Stimulated activated naive CD4-positive, alpha-beta T cell (primary cell): ENCODE measurements around the gene ISCU.
A peak's percentile ranks its signal among the peaks of the same experiment; 100 is the strongest.
"Not testable (repeated sequence)": the region's sequence is repeated elsewhere in the genome, so short reads cannot be mapped to it uniquely, and the experiment has no call there.

ENCODE experiments used
- DNase-seq, 6 experiments: peaks; one replicate each; lab custom pipeline; 2025; lab: John Stamatoyannopoulos, UW

The ISCU gene

DNA sequence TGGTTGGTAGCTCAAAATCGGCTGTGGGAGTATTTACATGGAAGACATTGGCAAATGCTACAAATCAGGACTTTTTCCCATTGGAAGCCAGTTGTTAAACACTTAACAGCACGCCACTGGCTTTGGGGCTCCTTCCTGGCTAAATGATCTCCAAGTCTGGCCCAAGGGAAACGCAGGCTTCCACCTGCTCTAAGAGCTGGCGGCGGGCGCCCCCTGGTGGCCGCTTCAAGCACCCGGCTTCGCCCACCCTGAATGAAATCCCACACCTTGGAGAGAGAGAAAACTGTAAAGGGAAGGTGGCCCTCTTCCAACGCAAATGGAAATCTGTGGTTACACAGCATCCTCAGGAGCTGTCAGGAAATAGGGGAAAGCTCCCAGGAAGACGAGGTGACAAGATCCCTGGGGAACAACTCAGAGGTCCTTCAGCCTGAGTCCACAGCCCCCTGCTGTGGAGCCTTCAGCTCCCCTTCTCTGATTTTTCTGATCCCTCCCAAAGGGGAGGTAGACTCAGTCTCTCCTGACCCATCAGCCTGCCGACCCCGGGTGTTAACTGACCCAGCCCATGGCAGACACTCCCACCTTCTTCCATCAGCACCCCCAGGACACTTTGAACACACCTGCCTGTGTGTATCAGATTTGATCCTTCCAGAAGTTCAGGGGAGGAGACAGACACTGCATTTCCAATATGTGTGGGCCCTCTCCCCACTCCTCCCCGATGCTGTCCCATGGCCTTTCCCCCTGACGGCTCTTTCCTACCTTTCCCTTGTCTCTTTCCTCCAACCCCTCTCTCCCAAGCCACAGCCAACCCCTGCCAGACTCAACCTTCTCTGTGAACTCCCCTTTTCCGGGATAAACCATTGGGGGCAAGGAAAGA, 55.9 kb downstream of the ISCU start:
- DNase-seq, result peak; percentile 42 to 86 (median 72)

DNA sequence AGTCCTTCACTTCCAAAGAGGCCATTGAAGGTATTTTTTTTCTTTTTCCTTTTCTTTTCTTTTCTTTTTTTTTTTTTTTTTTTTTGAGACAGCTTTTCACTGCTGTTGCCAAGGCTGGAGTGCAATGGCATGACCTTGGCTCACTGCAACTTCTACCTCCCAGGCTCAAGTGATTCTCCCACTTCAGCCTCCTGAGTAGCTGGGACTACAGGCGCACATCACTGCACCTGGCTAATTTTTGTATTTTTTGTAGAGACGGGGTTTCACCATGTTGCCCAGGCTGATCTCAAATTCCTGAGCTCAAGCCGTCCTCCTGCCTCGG, 56.5 kb downstream of the ISCU start:
- DNase-seq, result not testable (repeated sequence)
